Measurements from ENCODE around the gene PRKCG.
A peak's percentile ranks its signal among the peaks of the same experiment; 100 is the strongest.

PRKCG gene

DNA sequence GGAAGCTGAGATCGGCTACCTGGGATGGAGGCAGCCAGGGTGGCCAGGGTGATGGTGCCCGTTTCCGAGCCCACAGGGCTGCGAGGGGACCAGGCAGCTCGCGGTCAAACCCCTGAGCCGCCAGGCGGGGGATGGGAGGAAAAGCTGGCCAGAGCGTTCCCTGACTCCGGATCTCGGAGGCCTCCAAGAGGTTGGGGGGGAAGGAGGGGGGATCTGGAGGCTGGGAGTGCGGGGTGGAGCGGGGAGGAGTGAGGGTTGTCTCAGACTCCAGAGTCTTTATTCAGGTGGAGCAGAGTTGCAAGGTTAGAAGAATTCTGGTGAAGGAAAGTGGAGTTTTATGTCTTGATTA lies 28.1 kb downstream of the PRKCG start:
- TF ChIP-seq, protein P1, sequence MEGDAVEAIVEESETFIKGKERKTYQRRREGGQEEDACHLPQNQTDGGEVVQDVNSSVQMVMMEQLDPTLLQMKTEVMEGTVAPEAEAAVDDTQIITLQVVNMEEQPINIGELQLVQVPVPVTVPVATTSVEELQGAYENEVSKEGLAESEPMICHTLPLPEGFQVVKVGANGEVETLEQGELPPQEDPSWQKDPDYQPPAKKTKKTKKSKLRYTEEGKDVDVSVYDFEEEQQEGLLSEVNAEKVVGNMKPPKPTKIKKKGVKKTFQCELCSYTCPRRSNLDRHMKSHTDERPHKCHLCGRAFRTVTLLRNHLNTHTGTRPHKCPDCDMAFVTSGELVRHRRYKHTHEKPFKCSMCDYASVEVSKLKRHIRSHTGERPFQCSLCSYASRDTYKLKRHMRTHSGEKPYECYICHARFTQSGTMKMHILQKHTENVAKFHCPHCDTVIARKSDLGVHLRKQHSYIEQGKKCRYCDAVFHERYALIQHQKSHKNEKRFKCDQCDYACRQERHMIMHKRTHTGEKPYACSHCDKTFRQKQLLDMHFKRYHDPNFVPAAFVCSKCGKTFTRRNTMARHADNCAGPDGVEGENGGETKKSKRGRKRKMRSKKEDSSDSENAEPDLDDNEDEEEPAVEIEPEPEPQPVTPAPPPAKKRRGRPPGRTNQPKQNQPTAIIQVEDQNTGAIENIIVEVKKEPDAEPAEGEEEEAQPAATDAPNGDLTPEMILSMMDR (IDR thresholded peaks at IDR 0.05; ENCODE audit: borderline replicate concordance, control extremely low read depth, extremely low read depth, insufficient read depth, missing control alignments), result no peak
- DNase-seq (ENCODE audit: low spot score), result no peak
- in situ Hi-C loops (cut with MboI; ENCODE audit: low sequenced_read_pairs, unreplicated experiment), result no loop called here

DNA sequence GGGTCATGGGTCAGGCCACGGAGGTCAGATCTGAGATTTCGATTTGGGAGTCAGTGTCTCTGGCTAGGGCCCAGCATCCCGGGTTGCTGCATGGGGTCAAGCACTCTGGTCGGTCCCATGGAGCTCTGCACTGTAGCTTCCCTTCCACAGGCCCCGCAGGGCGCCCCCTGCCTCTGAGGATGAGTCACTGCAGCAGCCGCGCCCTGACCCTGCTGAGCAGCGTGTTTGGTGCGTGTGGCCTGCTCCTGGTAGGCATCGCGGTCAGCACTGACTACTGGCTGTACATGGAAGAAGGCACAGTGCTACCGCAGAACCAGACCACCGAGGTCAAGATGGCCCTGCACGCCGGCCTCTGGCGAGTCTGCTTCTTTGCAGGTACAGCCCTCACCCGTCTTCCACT lies 30.7 kb downstream of the PRKCG start:
- in situ Hi-C loops (cut with MboI; ENCODE audit: low sequenced_read_pairs, unreplicated experiment), result no loop called here
- TF ChIP-seq, protein P1 (IDR thresholded peaks at IDR 0.05; ENCODE audit: borderline replicate concordance, control extremely low read depth, extremely low read depth, insufficient read depth, missing control alignments), result no peak

DNA sequence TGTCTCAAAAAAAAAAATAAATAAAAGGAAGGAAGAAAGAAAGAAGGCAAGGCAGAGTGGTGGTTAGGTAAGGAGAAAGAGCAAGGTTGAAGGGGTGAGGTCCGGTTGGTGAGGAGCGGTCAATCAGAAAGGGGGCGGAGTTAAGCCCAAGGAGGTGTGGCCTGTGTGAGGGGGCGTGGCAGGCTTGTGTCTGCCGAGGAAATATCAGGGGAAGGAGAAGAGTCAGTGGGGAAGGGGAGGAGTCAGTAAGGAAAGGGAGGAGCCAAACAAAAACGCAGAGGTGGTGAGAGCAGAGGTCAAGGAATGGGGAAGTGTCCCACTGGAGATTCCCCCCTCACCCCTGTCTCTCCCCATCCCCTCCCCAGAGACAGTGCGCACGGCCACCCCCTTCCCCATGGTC lies 33.0 kb downstream of the PRKCG start:
- TF ChIP-seq, protein P1 (IDR thresholded peaks at IDR 0.05; ENCODE audit: borderline replicate concordance, control extremely low read depth, extremely low read depth, insufficient read depth, missing control alignments), result no peak
- in situ Hi-C loops (cut with MboI; ENCODE audit: low sequenced_read_pairs, unreplicated experiment), result no loop called here
- DNase-seq (ENCODE audit: low spot score), result no peak

More for the DNA sequence above, 30.7 kb downstream of the PRKCG start:
- peak; percentile 44 for DNase-seq (ENCODE audit: low spot score)

DNA sequence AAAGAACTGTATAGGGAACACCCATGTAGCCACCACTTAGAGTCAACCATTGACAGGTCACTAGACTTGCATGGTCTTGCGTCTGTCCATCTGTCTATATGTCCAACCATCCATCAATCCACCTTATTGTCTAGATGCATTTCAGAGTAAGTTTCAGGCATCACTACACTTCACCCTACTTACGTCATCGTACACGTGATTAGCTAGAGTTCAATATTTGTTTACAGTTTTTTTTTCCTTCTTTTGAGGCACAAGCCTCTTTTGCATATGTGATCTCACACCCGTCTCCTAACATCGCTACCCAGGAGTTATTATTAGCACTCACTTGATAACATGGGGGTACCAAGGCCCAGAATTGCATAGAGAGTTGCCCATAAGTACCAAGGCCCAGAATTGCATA lies 34.0 kb downstream of the PRKCG start:
- TF ChIP-seq, protein P1 (IDR thresholded peaks at IDR 0.05; ENCODE audit: borderline replicate concordance, control extremely low read depth, extremely low read depth, insufficient read depth, missing control alignments), result no peak
- DNase-seq (ENCODE audit: low spot score), result no peak
- in situ Hi-C loops (cut with MboI; ENCODE audit: low sequenced_read_pairs, unreplicated experiment), result no loop called here

DNA sequence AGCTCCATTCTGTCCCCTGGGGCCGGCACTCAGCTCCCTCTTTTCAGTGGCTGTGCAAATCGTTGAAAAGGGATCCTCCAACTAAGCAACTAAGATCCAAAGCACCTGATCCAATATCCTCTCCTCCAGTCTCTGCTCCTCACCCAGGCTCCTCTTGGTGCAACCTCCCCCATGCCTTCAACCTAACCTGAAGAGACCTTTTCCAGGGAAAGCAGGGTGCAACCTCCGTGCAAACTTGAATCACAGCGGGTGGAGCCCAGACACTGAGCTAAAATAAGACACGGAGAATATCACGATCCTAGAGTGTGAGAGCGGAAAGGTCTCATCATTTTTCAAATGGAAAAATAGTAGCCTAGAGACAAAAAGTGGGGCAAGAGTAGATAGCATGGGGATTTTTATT lies 35.4 kb downstream of the PRKCG start:
- DNase-seq (ENCODE audit: low spot score), result no peak
- in situ Hi-C loops (cut with MboI; ENCODE audit: low sequenced_read_pairs, unreplicated experiment), result no loop called here
- TF ChIP-seq, protein P1 (IDR thresholded peaks at IDR 0.05; ENCODE audit: borderline replicate concordance, control extremely low read depth, extremely low read depth, insufficient read depth, missing control alignments), result no peak

DNA sequence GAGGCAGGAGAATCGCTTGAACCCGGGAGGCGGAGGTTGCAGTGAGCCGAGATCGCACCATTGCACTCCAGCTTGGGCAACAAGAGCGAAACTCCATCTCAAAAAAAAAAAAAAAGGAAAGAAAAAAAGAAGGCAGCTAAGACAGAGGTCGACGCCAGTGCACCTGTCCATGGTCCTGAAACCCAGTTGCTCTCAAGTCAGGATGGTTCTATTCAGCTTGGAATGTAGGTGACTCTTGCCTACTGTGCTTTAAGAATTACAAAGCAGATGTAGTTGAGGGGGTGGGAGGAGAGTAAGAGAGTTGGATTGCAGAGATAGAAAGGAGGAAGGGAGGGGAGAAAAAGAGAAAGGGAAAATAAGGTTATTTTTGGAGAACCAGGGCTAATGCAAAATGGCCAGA lies 45.7 kb downstream of the PRKCG start:
- TF ChIP-seq, protein P1 (IDR thresholded peaks at IDR 0.05; ENCODE audit: borderline replicate concordance, control extremely low read depth, extremely low read depth, insufficient read depth, missing control alignments), result no peak
- no peak for DNase-seq (ENCODE audit: low spot score)
- in situ Hi-C loops (cut with MboI; ENCODE audit: low sequenced_read_pairs, unreplicated experiment), result no loop called here

DNA sequence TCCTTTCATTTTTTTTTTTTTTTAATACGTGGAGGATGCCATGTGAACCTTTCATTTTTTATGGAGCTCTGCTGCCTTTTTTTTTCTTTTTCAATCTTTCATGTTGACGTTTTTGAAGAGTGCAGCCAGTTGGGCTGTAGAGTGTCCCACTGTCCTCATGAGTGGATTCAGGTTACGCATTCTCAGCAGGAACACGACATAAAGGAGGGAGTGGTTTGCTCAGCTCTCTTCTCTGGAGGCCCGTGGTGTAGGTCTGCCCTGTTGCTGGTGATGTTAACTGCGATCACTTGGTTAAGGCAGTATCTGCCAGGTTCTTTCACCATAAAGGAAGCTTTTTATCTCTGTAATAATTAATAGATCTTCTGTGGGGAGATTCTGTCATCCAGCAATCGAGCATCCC lies 54.0 kb downstream of the PRKCG start:
- no peak for DNase-seq (ENCODE audit: low spot score)
- in situ Hi-C loops (cut with MboI; ENCODE audit: low sequenced_read_pairs, unreplicated experiment), result no loop called here
- TF ChIP-seq, protein P1 (IDR thresholded peaks at IDR 0.05; ENCODE audit: borderline replicate concordance, control extremely low read depth, extremely low read depth, insufficient read depth, missing control alignments), result no peak

Data from GM13976 (cell line).